Osteoblast (primary cell): ENCODE measurements around the gene DCLK2. TPM values are rescaled to one million over a fixed set of nuclear protein-coding genes. Genes with fewer than 3 reads are reported as not detected.

Experiments used
- DNase-seq: peaks from one replicate; pipeline ENCODE4 v3.0.0; 2011; ENCODE audit warnings: low spot score, mixed read lengths; ENCODE audit not compliant: insufficient read length; ENCODE audit errors: missing footprints
- H2AFZ ChIP-seq: 2 replicates; pipeline ENCODE4 v1.6.0; 2011; ENCODE audit warnings: mild to moderate bottlenecking, low read length
- H3K27ac ChIP-seq: 2 replicates; pipeline ENCODE4 v1.5.1; 2011; ENCODE audit warnings: mild to moderate bottlenecking, low read depth, low read length, moderate library complexity
- H3K27me3 ChIP-seq: 2 replicates; pipeline ENCODE4 v1.6.0; 2012; ENCODE audit warnings: mild to moderate bottlenecking, control low read depth, inconsistent platforms, low read length, moderate library complexity; ENCODE audit not compliant: insufficient read depth
- H3K36me3 ChIP-seq: 2 replicates; pipeline ENCODE4 v1.5.1; 2011; ENCODE audit warnings: mild to moderate bottlenecking, low read length, control low read depth, moderate library complexity; ENCODE audit not compliant: insufficient read depth
- H3K4me1 ChIP-seq: 2 replicates; pipeline ENCODE4 v1.5.1; 2011; ENCODE audit warnings: mild to moderate bottlenecking, low read length, control low read depth, moderate library complexity; ENCODE audit not compliant: insufficient read depth
- H3K4me2 ChIP-seq: 2 replicates; pipeline ENCODE4 v1.6.0; 2011; ENCODE audit warnings: mild to moderate bottlenecking, low read length; ENCODE audit not compliant: insufficient read depth
- H3K4me3 ChIP-seq: fragments of 200-600 bp; sonication (generic); 3 replicates; pipeline ENCODE4 v1.5.1; 2012; ENCODE audit warnings: mild to moderate bottlenecking, low read length, inconsistent platforms; ENCODE audit not compliant: insufficient read depth
- H3K79me2 ChIP-seq: 2 replicates; pipeline ENCODE4 v1.6.0; 2012; ENCODE audit warnings: mild to moderate bottlenecking, low read length, control low read depth, inconsistent platforms; ENCODE audit not compliant: insufficient read depth
- H3K9me3 ChIP-seq: 2 replicates; pipeline ENCODE4 v1.5.1; 2011; ENCODE audit warnings: low read depth, low read length, control low read depth
- H4K20me1 ChIP-seq: 2 replicates; pipeline ENCODE4 v1.6.0; 2012; ENCODE audit warnings: mild to moderate bottlenecking, low read length, control low read depth; ENCODE audit not compliant: insufficient read depth
- CTCF ChIP-seq: IDR thresholded peaks from 2 replicates; pipeline ENCODE4 v1.5.1; 2011; ENCODE audit warnings: mild to moderate bottlenecking, low read depth, low read length, moderate library complexity; ENCODE audit errors: extremely low read depth
- total RNA-seq: library from RNA; depleted of rRNA; stranded (reverse); fragments of >200 nt; gene quantifications from 2 replicates; pipeline ENCODE4 v1.2.3, GENCODE V29; 2012

DCLK2 gene
- total RNA-seq, 1 donor: 11.6 TPM

GRCh38 chr4:150255610-150256224 lies 177.5 kb downstream of the DCLK2 start:
- H3K4me2 ChIP-seq: no peak overlapping the region
- H3K4me3 ChIP-seq: no peak overlapping the region
- H3K27ac ChIP-seq: no peak overlapping the region
- no peaks in the 10 kb centered on the region for H3K9me3 ChIP-seq
- H3K4me1 ChIP-seq: no peaks in the 10 kb centered on the region
- H3K36me3 ChIP-seq: peaks cover 40% of the 10 kb centered on the region
- DNase-seq: no peak
- no peaks in the 10 kb centered on the region for H3K79me2 ChIP-seq
- TF ChIP-seq CTCF: no peak
- no peaks in the 10 kb centered on the region for H3K27me3 ChIP-seq
- H4K20me1 ChIP-seq: no peaks in the 10 kb centered on the region
- H2AFZ ChIP-seq: no peak overlapping the region

- H3K4me2 ChIP-seq: no peak overlapping the region
- H3K27ac ChIP-seq: no peak overlapping the region
- peaks cover 40% of the 10 kb centered on the region for H3K36me3 ChIP-seq
- H2AFZ ChIP-seq: no peak overlapping the region
- H3K79me2 ChIP-seq: no peaks in the 10 kb centered on the region
- no peak for DNase-seq
- H3K27me3 ChIP-seq: no peaks in the 10 kb centered on the region
- no peaks in the 10 kb centered on the region for H3K4me1 ChIP-seq
- no peaks in the 10 kb centered on the region for H4K20me1 ChIP-seq
- H3K4me3 ChIP-seq: no peak overlapping the region
- no peak for TF ChIP-seq CTCF
- no peaks in the 10 kb centered on the region for H3K9me3 ChIP-seq
Observed at GRCh38 chr4:150256225-150256620, 178.0 kb downstream of the DCLK2 start.

DNA sequence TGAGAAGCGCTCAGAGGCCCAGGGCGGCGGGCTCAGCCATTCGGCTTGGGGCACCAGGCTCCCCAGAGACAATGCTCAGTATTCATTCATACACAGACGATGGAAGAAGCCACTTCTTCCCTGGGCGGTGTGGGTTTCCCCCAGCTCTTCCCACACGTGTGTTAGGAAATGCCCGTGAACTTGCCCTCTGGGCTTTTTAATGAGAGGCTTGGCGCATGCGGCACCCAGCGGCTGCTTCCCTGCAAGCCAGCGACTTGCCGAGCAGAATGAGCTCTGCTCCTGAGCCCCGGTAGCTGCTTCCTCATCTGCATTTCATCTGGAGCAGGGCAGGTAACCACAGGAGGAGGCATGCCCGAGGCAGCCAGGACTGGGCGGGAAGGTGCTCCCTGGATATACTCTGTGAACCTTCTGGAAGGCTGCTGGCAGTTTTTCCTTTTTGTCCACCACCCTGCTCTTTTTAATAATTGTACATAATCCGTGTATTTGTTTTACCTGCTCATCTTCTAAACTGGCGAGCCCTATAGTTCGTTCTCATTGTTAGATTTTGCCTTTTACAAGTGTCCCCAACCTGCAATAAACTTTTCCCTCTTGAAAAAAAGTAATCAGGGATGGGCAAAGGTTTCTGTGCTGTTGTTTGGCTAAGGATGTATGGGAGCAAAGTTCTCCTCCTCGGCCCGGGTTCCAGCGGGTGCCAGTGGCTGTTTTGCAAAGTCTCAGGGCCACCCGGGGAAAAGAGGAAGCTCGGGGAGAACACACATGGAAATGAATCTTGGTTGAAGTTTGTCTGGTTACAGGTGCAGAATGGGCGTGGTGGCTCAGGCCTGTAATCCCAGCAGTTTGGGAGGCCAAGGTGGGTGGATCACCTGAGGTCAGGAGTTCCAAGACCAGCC lies 178.8 kb downstream of the DCLK2 start:
- no peak overlapping the region for H2AFZ ChIP-seq
- no peak overlapping the region for H3K4me3 ChIP-seq
- H3K79me2 ChIP-seq: no peaks in the 10 kb centered on the region
- H3K9me3 ChIP-seq: no peaks in the 10 kb centered on the region
- TF ChIP-seq CTCF: no peak
- peaks cover 40% of the 10 kb centered on the region for H3K36me3 ChIP-seq
- no peak overlapping the region for H3K27ac ChIP-seq
- H3K4me1 ChIP-seq: peaks cover 2% of the 10 kb centered on the region
- no peak overlapping the region for H3K4me2 ChIP-seq
- no peak for DNase-seq
- H4K20me1 ChIP-seq: no peaks in the 10 kb centered on the region
- no peaks in the 10 kb centered on the region for H3K27me3 ChIP-seq

DNA sequence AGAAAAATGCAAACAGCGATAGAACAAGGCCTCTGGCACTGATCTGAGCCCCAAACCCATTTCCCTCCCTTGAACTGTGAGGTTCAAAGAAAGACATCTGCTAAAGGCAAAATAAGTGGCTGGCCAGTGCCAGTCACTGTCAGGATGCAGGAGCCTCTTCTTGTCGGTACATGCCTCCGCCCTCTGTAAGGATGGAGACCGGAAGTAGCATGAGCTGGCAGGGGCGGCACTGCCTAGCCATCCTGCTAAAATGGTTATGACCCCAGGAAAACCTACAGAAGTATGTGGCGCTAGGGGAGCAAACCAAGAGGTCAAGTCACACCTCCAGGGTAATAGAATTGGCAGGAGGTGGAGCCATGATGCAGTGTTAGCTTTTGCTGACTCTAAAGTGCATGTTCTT lies 180.3 kb downstream of the DCLK2 start:
- no peaks in the 10 kb centered on the region for H3K27me3 ChIP-seq
- no peak overlapping the region for H2AFZ ChIP-seq
- no peak overlapping the region for H3K27ac ChIP-seq
- H3K36me3 ChIP-seq: peaks cover 34% of the 10 kb centered on the region
- H3K4me3 ChIP-seq: no peak overlapping the region
- DNase-seq: no peak
- H4K20me1 ChIP-seq: no peaks in the 10 kb centered on the region
- no peaks in the 10 kb centered on the region for H3K9me3 ChIP-seq
- H3K4me2 ChIP-seq: no peak overlapping the region
- H3K4me1 ChIP-seq: peaks cover 6% of the 10 kb centered on the region
- no peak for TF ChIP-seq CTCF
- no peaks in the 10 kb centered on the region for H3K79me2 ChIP-seq
